ENCODE data around the gene NADSYN1. TPM values are rescaled to one million over a fixed set of nuclear protein-coding genes. Genes with fewer than 3 reads are reported as not detected.

Gene NADSYN1
- total and polyA plus RNA-seq, 2 experiments from 2014 or later = 46.8 to 68.9 TPM

GRCh38 chr11:71443736-71444445, 9.1 kb upstream of the NADSYN1 start:
- Histone ChIP-seq H3K9me3 (ENCODE audit: low read depth) (no peaks in the 10 kb centered on the region), H3K36me3 (peaks cover 52% of the 10 kb centered on the region), H3K27me3 (no peaks in the 10 kb centered on the region), H3K27ac (no peak overlapping the region), H3K4me1 (ENCODE audit: low read depth) (peaks cover 5% of the 10 kb centered on the region), H3K4me3 (no peak overlapping the region)
- TF ChIP-seq, protein P1, sequence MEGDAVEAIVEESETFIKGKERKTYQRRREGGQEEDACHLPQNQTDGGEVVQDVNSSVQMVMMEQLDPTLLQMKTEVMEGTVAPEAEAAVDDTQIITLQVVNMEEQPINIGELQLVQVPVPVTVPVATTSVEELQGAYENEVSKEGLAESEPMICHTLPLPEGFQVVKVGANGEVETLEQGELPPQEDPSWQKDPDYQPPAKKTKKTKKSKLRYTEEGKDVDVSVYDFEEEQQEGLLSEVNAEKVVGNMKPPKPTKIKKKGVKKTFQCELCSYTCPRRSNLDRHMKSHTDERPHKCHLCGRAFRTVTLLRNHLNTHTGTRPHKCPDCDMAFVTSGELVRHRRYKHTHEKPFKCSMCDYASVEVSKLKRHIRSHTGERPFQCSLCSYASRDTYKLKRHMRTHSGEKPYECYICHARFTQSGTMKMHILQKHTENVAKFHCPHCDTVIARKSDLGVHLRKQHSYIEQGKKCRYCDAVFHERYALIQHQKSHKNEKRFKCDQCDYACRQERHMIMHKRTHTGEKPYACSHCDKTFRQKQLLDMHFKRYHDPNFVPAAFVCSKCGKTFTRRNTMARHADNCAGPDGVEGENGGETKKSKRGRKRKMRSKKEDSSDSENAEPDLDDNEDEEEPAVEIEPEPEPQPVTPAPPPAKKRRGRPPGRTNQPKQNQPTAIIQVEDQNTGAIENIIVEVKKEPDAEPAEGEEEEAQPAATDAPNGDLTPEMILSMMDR (IDR thresholded peaks at IDR 0.05; ENCODE audit: low read depth, low read length) = no peak
- no peak for DNase-seq (ENCODE audit: low read depth in 1 of 2, low spot score in 1 of 2)

- TF ChIP-seq, protein P1 (IDR thresholded peaks at IDR 0.05; ENCODE audit: low read depth, low read length) = no peak
- H3K9me3 ChIP-seq (ENCODE audit: low read depth) = no peaks in the 10 kb centered on the region
- H3K27me3 ChIP-seq = no peaks in the 10 kb centered on the region
- no peak for DNase-seq (ENCODE audit: low read depth in 1 of 2, low spot score in 1 of 2)
- no peak overlapping the region for H3K4me3 ChIP-seq
- no peak overlapping the region for H3K27ac ChIP-seq
- H3K36me3 ChIP-seq = peaks cover 44% of the 10 kb centered on the region
- peaks cover 5% of the 10 kb centered on the region for H3K4me1 ChIP-seq (ENCODE audit: low read depth)
Measured at GRCh38 chr11:71444811-71445210, 8.2 kb upstream of the NADSYN1 start.

GRCh38 chr11:71446150-71446549, 6.9 kb upstream of the NADSYN1 start:
- no peak for DNase-seq (ENCODE audit: low read depth in 1 of 2, low spot score in 1 of 2)
- Histone ChIP-seq H3K36me3 (peaks cover 32% of the 10 kb centered on the region), H3K4me3 (no peak overlapping the region), H3K4me1 (ENCODE audit: low read depth) (peaks cover 5% of the 10 kb centered on the region), H3K27ac (no peak overlapping the region), H3K27me3 (no peaks in the 10 kb centered on the region), H3K9me3 (ENCODE audit: low read depth) (no peaks in the 10 kb centered on the region)
- TF ChIP-seq, protein P1 (IDR thresholded peaks at IDR 0.05; ENCODE audit: low read depth, low read length) = no peak

- DNase-seq (ENCODE audit: low read depth in 1 of 2, low spot score in 1 of 2) = peak in 1 of 2 donors; percentile 85
- H3K27me3 ChIP-seq = no peaks in the 10 kb centered on the region
- TF ChIP-seq, protein P1 (IDR thresholded peaks at IDR 0.05; ENCODE audit: low read depth, low read length) = no peak
Measured at GRCh38 chr11:71446942-71447688, 5.9 kb upstream of the NADSYN1 start.

DNA sequence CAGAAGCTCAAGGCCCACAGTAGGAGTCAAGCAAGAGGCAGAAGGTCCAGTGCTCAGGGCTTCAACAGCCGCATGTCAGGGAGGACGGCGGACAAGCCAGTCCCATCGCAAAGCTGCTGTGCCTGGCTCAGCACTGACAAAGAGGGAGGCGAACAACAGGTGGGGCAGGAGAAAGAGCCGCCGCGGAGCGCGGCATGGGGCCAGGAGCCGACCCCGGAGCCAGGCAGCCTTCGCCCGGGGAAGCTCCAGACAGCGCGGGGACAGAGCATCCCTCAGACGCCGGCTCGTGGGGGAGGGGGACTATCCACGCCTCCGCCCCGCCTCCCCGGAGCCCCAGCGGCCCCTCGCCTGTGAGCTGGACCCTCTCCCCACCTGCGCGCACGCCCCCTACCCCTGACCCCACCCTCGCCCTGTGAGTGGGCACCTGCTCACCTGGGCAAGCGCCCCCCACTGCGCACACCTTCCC, 5.2 kb upstream of the NADSYN1 start:
- no peaks in the 10 kb centered on the region for H3K9me3 ChIP-seq (ENCODE audit: low read depth)
- peak; percentile 18 to 54 for DNase-seq (ENCODE audit: low read depth in 1 of 2, low spot score in 1 of 2)

More at GRCh38 chr11:71446942-71447688, 5.9 kb upstream of the NADSYN1 start:
- Histone ChIP-seq H3K27ac (no peak overlapping the region), H3K36me3 (peaks cover 26% of the 10 kb centered on the region), H3K4me3 (peak overlapping the region; percentile 48), H3K9me3 (ENCODE audit: low read depth) (no peaks in the 10 kb centered on the region), H3K4me1 (ENCODE audit: low read depth) (peaks cover 7% of the 10 kb centered on the region)

More for the DNA sequence above, 5.2 kb upstream of the NADSYN1 start:
- TF ChIP-seq, protein P1 (IDR thresholded peaks at IDR 0.05; ENCODE audit: low read depth, low read length) = no peak
- H3K4me1 ChIP-seq (ENCODE audit: low read depth) = peaks cover 11% of the 10 kb centered on the region
- H3K36me3 ChIP-seq = peaks cover 22% of the 10 kb centered on the region
- no peaks in the 10 kb centered on the region for H3K27me3 ChIP-seq
- H3K27ac ChIP-seq = peak overlapping the region; percentile 29
- peak overlapping the region; percentile 48 for H3K4me3 ChIP-seq
